PFSK-1 (cell line): ENCODE measurements around the gene DTX3.

Experiments used
- POLR2AphosphoS5 ChIP-seq: IDR thresholded peaks from 2 replicates; pipeline ENCODE4 v1.6.1; 2012; ENCODE audit warnings: low read depth, mild to moderate bottlenecking, control low read depth, low read length, moderate library complexity
- TAF1 ChIP-seq: IDR thresholded peaks from 2 replicates; pipeline ENCODE4 v1.6.1; 2012; ENCODE audit warnings: low read length, control low read depth, borderline replicate concordance; ENCODE audit not compliant: insufficient read depth

GRCh38 chr12:57568838-57569237 is 35.8 kb upstream of the DTX3 start:
- TF ChIP-seq TAF1: no peak
- no peak for TF ChIP-seq POLR2AphosphoS5
